Stimulated activated CD4-positive, alpha-beta T cell treated with anti-CD3 and anti-CD28 coated beads, Interleukin-4, amount 100 ng/mL, for 48 hours (primary cell): ENCODE data around the gene FRMD5.

Source experiments
- DNase-seq, 2 donors: peaks; one replicate each; pipeline ENCODE4 v3.0.0-alpha.2; 2020; ENCODE audit warnings: low read depth in 2 of 2

FRMD5 gene

DNA sequence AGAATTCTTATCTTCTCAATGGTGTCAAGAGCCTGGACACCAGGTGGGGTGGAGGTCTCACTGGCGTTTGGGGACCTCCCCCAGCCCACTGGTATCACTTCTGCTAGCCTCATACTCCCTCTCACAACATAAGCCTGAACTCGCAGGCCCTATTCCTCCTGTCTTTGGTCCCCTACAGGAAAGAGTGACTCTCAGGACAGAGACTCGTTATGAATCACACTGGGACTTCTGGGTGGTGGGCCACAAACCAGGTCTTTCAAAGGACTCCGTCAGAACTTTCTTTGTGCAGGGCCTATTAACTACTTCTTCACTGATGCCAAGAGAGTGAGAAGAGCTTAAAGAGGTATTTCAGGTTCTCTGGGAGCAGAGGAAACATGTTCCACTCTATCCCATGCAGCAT is 267.9 kb downstream of the FRMD5 start:
- no peak for DNase-seq

GRCh38 chr15:43923553-43923952 is 271.5 kb downstream of the FRMD5 start:
- DNase-seq: no peak

DNA sequence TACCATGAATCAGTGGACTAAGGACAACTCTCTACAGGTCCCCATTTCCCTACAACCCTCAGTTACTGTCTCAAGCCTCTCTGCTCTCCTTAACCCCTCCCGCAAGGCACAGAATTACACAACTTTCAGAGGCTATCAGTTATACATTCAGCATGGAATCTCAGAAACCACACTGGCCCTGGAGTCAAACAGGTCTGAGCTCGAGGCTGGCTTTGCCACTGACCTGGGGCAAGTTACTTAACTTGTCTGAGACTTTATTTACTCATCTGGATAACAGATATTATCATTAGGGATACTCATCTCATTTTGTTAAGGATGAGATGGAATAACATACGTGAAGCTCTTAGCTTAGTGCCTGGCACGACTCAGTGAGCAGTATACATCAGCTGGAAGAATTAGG is 273.1 kb downstream of the FRMD5 start:
- no peak for DNase-seq

DNA sequence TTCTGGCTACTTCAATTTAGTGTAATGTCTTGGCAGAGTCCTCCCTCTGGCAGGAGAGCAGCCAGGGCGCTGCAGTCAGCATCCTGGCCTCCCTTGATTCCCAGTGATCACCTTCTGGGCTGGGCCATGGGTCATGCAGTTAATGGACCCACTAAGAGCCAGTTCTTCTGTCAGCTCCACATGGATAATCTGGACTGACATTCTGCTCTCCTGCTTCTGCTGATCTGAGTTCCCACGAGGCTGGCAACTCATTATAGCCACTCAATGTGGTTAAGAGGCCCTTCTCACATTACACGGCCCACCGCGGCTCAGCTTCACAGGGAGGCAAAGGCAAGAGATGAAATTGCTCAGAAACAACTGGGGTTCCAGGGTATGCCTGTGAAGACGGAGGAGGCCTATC is 274.3 kb downstream of the FRMD5 start:
- no peak for DNase-seq

DNA sequence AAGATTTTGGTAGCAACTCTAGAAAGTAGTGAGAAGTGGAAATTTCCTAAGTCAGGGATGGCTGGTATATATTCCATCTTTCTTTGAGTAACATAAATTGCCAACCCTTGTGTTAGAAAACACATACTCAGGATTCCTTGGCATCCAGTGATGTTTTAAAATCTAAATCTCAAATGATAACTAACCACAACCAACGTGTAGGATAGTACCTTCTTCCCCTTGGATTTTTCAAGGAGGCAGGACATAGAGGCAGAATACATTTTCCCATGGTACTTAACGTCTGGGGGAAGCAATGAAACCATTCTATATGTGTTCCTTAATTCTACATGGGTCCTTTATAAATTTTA is 274.8 kb downstream of the FRMD5 start:
- no peak for DNase-seq

- DNase-seq: no peak
These were observed 275.4 kb downstream of the FRMD5 start for GRCh38 chr15:43919540-43920253.

DNA sequence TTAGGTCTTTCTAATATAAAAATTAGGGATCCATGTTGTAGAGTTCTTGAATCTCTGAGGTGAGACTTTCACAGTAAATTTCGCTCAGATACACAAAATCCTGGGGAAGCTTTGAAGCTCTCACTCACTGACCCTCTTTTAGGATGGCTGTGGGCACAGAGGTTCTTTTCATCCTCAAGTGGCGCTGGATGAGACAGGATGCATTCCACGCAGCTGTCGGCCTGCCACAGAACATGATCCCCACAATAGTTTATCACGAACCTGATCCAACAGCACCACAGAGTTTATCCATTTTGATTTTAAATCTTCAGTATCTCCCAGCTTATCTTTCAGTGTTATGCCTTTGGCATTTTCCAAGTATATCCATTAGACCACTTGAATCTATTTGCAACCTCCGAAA is 276.4 kb downstream of the FRMD5 start:
- no peak for DNase-seq

DNA sequence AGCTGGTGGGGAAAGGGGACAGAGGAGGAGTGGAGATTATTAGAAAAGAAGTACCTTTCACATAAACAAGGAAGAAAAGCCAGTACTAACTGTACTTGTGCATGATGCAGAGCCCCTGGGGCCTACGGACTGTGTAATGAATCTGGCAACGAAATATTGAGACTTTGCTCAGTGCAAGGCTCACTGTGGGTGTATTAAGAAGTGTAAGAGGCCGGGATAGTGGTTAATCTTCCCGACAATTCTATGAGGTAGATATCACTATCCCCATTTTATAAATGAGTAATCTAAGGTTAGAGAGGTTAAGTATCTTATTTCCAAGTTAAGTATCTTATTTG is 278.8 kb downstream of the FRMD5 start:
- DNase-seq: no peak

DNA sequence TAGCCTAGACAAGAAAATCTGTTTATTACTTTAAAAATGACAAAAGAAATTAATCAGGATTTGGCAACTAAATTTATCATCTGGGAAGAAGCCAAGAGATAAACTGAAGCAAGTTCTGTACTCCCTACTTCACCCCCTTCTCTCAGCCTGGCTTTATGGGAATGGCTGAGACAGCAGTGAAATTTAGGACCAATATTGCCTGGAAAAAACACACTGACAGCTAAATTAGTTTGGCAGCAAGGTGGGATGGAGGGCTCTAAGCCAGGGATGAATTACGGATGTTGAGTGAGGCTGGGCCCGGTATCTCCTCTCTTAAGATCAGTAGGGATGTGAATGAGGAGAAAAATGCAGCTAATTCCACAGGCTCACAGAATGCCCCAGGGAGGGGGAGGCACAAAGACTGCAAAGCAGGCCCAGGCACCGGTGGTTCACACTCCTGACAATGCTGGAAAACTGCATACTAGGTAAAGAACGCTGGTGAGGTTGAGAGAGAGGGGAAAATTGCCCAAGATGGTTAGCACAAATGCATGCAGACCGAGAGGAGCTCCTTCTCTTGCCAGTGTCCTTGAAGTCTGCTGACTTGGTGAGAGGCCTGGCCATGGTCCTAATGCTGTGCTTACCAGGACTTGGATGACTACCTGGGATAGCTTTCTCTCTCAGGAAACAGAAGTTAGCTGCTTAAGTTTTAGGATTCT is 279.3 kb downstream of the FRMD5 start:
- no peak for DNase-seq

DNA sequence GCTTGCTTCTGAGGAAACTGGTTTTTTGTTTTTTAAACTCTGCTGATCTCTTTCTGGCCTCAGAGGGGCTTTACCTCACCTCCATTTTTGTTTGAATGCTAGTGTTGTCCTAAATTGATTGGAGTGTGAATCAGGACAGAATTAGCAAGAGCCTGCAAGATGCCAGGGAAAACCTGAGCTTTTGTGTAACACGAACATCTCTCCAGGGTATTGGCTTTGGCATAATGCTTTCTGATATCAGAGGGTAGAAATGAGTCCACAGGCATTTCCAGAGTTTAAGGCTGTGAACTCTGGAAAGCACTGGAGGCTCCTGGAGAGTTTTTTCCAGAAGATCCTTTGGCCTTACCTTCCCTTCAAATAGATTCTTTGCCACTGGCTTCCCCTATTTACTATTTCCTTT is 281.1 kb downstream of the FRMD5 start:
- DNase-seq: no peak

DNA sequence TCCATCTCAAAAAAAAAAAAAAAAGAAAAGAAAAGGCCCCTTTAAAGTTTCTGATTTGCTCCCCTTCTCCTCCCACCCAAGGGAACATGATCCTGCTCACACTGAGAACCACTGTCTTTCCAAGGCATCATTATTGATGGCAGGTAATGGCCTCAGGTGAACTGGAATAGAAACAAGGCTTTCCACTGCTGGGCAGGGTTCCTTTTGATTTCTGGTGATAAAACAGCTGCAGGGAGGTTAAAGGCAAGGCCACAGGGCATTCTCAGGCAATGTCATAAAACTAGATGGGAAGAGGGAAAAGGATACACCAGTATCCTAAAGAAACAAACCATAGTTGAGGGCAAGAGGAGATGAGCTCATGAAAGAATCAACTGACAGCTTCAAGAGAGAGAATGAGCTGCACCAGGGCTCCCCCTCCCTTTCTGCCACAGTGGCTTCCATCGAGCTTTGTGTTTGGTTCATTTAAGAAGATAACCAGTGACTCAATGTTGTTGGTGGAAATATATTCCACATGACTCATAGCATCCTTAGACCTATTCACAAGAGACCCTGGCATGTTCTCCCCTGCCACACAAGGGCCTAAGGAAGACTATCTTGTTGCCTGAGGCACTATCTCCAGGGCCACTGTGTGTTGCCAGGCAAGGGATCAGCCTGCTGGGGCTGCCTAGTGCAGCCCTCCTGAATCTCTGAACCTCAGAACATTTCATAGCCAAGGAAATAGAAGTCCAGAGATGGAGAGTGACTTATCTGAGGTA is 281.9 kb downstream of the FRMD5 start:
- no peak for DNase-seq

- DNase-seq: no peak
These were observed 282.9 kb downstream of the FRMD5 start for GRCh38 chr15:43912208-43912607.

GRCh38 chr15:43911235-43911781 is 283.8 kb downstream of the FRMD5 start:
- no peak for DNase-seq

DNA sequence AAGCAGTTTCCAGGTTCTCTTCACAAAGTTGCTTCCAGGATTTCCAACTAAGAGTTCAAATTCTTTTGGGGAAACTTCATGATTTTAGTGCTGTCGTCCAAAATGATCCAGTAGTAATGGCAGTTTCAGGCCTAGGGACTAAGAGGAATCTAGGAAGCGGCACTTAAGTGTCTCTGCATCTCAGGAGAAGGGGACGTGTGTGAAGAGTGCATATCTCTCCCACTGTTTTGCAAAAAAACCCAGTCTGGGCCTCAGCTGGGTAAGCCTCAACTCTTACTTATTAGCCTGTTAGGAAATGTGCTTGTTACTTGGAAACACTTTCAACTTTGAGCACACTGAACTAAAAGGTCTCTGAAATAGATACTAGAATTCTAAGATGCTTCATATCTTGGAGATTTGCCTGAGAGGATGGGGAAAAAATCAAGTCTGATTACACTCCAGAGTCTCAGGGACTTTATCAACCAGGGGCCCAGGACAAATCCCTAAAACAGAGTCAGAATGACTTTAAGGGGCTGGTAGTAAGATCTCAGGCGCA is 286.5 kb downstream of the FRMD5 start:
- DNase-seq: no peak

GRCh38 chr15:43905755-43906154 is 289.3 kb downstream of the FRMD5 start:
- no peak for DNase-seq

- DNase-seq: peak; percentile 42 to 50
These were observed 291.2 kb downstream of the FRMD5 start for GRCh38 chr15:43903864-43904290.

GRCh38 chr15:43901495-43901894 is 293.6 kb downstream of the FRMD5 start:
- DNase-seq: no peak

- no peak for DNase-seq
These were observed 294.1 kb downstream of the FRMD5 start for GRCh38 chr15:43900996-43901395.

GRCh38 chr15:43899928-43900327 is 295.1 kb downstream of the FRMD5 start:
- no peak for DNase-seq

DNA sequence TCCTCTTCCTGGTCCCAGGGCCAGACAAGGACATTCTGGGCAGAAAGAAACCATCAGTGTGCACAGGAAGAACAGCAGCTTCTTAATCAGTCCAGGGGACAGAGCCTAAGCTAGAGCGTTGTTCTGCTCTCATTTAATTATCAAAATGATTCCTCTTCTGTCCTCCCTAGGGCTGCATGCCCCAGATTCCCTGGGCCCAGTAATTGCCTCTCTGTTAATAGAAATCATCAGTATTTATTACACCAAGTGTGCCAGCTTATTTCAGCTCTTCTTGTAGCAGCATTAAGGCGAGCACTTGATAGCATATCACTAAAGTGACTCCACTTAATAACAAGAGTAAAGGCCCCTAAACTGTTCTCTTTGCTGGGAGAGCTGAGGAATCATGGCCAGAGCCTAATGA is 296.2 kb downstream of the FRMD5 start:
- DNase-seq: no peak

DNA sequence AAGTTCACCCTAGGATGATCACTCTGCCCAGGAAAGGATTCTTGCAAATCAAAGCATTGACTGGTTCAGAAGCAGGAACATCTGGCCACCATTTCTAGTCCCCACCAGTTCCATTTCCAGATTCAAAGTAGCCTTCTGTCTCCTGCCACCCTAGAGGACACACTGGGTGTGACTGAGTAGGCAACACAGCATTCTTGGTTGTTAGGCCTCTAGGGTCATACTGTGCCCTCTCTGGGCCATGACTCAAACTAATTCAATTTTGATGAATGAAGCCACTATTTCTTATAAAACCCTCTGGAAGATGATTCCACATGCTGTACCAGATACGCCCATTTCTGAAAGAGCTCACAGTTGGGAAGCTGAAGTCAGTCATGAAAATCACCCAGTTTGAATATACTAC is 298.5 kb downstream of the FRMD5 start:
- DNase-seq: no peak

DNA sequence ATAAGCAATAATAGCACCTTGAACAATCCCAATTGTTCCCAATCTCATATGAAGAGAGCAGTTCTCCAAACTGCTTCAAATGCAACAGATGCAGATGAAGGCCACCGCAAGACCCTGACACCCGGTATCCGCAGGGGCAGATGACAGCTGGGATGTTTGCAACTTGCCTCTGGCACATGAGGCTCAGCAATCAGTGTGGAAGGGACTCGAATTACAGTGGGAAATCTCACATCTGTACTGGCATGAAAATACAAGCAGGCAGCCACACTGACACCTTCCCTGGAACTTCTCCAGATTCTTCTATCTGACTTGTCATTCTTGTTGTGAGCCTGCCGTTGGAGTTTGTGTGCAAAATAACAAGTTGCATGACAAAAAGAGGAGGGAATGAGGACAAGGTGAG is 299.5 kb downstream of the FRMD5 start:
- DNase-seq: no peak

- DNase-seq: no peak
These were observed 301.1 kb downstream of the FRMD5 start for GRCh38 chr15:43893956-43894355.
